Thyroid gland (tissue), 4 donors: Measurements from ENCODE around the gene C1orf87. TPM values are rescaled to one million over a fixed set of nuclear protein-coding genes. Genes with fewer than 3 reads are reported as not detected.

Experiments used
- DNase-seq, 2 donors: peaks; one replicate each; pipeline ENCODE4 v3.0.0-alpha.2; 2019
- H3K27ac ChIP-seq, 3 donors: fragments of 200-600 bp; sonication (generic); 1 replicate in 2 of 3; 2 replicates in 1 of 3; pipeline ENCODE4 v1.5.1; 2016 to 2019; ENCODE audit warnings: mild to moderate bottlenecking in 1 of 3, moderate library complexity in 1 of 3
- H3K27me3 ChIP-seq: fragments of 200-600 bp; sonication (generic); one replicate; pipeline ENCODE4 v1.5.1; 2019
- H3K36me3 ChIP-seq, 2 donors: fragments of 200-600 bp; sonication (generic); one replicate each; pipeline ENCODE4 v1.5.1; 2016 to 2019
- H3K4me1 ChIP-seq, 2 donors: fragments of 200-600 bp; sonication (generic); one replicate each; pipeline ENCODE4 v1.5.1; 2017 to 2019
- H3K4me3 ChIP-seq, 3 donors: fragments of 200-600 bp; sonication (generic); replicated peaks in 1 of 3; 1 replicate in 2 of 3; 2 replicates in 1 of 3; pipeline ENCODE4 v1.5.1; 2016; ENCODE audit warnings: mild to moderate bottlenecking in 1 of 3
- H3K9me3 ChIP-seq: fragments of 200-600 bp; sonication (generic); one replicate; pipeline ENCODE4 v1.5.1; 2017
- POLR2A ChIP-seq, 2 donors: fragments of 450-650 bp; IDR thresholded peaks; one replicate each; pipeline ENCODE4 v1.6.1; 2017; ENCODE audit warnings: antibody characterized with exemption in 2 of 2, mild to moderate bottlenecking in 2 of 2, moderate library complexity in 1 of 2
- whole genome bisulfite sequencing, 2 donors: methylation state at CpG; one replicate each; pipeline ENCODE4 v1.1.5; 2017; 5-methylcytosine and 5-hydroxymethylcytosine counted together
- intact Hi-C: fragments of 100-400 bp; cut with DNase I; formaldehyde crosslinking; loops from one replicate; pipeline ENCODE4 v1.15.1; 2023
- total RNA-seq, 4 donors: library from RNA; depleted of rRNA; stranded (reverse); fragments of >200 nt; gene quantifications; one replicate each; pipeline ENCODE4 v1.2.3, GENCODE V29; 2016
- TF ChIP-seq, protein P1 (sequence below), 6 experiments: fragments of 200-600 bp in 3 of 6; fragments of 450-650 bp in 3 of 6; sonication (generic) in 3 of 6; IDR thresholded peaks; one replicate each; pipeline ENCODE4 v1.5.1; 2016 to 2019; ENCODE audit warnings: antibody characterized with exemption in 6 of 6, mild to moderate bottlenecking in 2 of 6, inconsistent platforms in 1 of 6, moderate library complexity in 1 of 6

Gene C1orf87
- total RNA-seq, 4 donors from 2014 or later = not detected

DNA sequence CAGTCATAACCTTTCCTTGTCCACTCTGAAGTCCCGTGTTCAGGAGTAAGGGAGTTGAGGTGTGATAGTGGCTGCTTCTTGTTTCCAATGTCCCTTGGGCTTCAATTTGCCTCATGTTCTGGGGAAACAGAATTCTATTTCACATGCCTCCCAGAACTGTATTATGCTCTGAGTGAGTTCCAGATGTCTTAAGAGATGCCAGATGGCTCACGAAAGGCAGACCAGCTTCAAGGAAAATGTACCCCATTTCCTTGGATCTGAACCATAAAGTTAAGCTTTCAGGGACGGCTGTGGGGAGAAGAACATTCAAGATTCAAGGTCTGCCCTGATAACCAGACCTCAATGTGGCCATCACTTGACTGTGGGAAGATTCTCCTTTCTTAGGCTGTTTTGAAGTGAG is 42.4 kb downstream of the C1orf87 start:
- TF ChIP-seq POLR2A (IDR thresholded peaks at IDR 0.05) = no peak
- TF ChIP-seq, protein P1, sequence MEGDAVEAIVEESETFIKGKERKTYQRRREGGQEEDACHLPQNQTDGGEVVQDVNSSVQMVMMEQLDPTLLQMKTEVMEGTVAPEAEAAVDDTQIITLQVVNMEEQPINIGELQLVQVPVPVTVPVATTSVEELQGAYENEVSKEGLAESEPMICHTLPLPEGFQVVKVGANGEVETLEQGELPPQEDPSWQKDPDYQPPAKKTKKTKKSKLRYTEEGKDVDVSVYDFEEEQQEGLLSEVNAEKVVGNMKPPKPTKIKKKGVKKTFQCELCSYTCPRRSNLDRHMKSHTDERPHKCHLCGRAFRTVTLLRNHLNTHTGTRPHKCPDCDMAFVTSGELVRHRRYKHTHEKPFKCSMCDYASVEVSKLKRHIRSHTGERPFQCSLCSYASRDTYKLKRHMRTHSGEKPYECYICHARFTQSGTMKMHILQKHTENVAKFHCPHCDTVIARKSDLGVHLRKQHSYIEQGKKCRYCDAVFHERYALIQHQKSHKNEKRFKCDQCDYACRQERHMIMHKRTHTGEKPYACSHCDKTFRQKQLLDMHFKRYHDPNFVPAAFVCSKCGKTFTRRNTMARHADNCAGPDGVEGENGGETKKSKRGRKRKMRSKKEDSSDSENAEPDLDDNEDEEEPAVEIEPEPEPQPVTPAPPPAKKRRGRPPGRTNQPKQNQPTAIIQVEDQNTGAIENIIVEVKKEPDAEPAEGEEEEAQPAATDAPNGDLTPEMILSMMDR (IDR thresholded peaks at IDR 0.05) = no peak
- Histone ChIP-seq H3K36me3 (no peaks in the 10 kb centered on the region), H3K4me1 (no peaks in the 10 kb centered on the region), H3K4me3 (no peak overlapping the region), H3K9me3 (no peaks in the 10 kb centered on the region), H3K27ac (no peak overlapping the region), H3K27me3 (no peaks in the 10 kb centered on the region)
- DNase-seq = no peak
- intact Hi-C loops = no loop called here
- 66 to 84% methylated on average over 3 of the region's 3 CpGs for WGBS, 2 donors

DNA sequence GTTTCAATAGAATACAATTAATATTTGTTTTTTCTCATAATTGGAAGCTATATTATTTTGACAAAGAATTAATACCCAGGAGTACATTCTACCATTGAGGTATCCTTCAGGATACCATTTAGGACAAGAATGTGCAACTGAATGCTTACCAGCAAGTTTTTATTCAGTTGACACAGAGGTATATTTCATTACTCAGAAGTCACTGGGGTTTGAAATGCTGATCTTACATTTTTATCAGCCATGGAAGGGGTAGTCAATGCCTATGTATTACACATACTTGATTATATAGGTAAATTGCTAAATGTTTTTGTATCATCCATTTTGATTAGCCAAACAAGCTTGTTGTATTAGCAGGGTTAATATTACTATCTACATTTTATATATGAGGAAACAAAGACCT is 48.0 kb downstream of the C1orf87 start:
- no peaks in the 10 kb centered on the region for H3K4me1 ChIP-seq
- H3K9me3 ChIP-seq = no peaks in the 10 kb centered on the region
- H3K27me3 ChIP-seq = no peaks in the 10 kb centered on the region
- no peak for DNase-seq
- H3K36me3 ChIP-seq = no peaks in the 10 kb centered on the region
- H3K27ac ChIP-seq = no peak overlapping the region
- no peak overlapping the region for H3K4me3 ChIP-seq
- intact Hi-C loops = no loop called here
- TF ChIP-seq POLR2A (IDR thresholded peaks at IDR 0.05) = no peak
- TF ChIP-seq, protein P1 (IDR thresholded peaks at IDR 0.05) = no peak

DNA sequence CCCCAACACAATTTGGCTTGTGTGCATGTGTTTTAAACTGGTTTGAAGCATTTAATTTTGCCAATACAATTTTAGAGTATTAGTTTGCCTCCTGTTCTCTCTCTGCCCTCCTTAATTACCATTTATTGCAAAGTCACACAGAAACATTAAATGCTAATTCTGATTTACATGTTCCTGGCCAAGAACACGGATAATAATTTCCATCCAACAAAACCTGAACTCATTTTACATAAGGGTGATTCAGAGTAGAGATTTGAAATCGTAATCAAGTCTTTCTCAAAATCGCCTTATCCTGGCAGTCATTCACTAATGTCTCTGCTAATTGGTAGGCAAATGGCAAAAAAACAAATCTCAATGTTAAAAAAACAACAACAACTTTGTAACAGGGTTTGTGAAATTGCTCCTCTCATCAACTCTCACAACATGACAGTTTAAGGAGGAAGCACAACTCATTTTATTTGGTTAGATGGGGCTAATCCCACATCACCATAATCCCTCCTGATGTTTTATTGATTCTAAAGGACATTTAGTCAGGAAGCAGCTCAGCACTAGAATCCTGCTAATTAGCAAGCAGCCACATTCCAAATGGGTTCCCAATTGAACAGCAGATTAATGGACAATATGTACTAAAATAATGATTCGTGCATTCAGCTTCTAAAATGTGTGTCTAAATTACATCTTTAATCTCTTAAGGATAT is 55.9 kb downstream of the C1orf87 start:
- DNase-seq = no peak
- no peaks in the 10 kb centered on the region for H3K27me3 ChIP-seq
- intact Hi-C loops = no loop called here
- H3K27ac ChIP-seq = no peak overlapping the region
- H3K36me3 ChIP-seq = no peaks in the 10 kb centered on the region
- no peaks in the 10 kb centered on the region for H3K4me1 ChIP-seq
- H3K4me3 ChIP-seq = no peak overlapping the region
- 69 to 73% methylated on average over 4 of the region's 4 CpGs for WGBS, 2 donors
- TF ChIP-seq, protein P1 (IDR thresholded peaks at IDR 0.05) = no peak
- no peak for TF ChIP-seq POLR2A (IDR thresholded peaks at IDR 0.05)
- no peaks in the 10 kb centered on the region for H3K9me3 ChIP-seq

DNA sequence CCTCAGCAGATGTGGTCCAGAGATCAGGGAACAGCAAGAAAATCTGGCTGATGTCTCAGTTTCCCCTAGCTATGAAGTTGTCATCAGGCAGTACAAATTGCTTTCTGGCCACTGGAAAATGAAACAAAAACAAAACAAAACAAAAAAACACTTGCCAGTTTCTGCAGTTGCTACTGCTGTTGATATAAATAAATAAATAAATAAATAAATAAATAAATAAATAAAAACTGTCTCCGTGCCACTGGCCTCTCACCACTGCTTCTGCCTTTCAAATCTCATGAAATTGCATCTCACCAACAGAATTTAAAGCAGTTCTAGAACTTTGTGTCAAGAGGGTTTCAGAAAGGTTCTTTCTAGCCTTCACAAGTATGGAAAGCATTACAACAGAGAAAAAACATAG is 62.9 kb downstream of the C1orf87 start:
- no peaks in the 10 kb centered on the region for H3K36me3 ChIP-seq
- H3K27me3 ChIP-seq = no peaks in the 10 kb centered on the region
- TF ChIP-seq, protein P1 (IDR thresholded peaks at IDR 0.05) = no peak
- TF ChIP-seq POLR2A (IDR thresholded peaks at IDR 0.05) = no peak
- H3K4me1 ChIP-seq = no peaks in the 10 kb centered on the region
- intact Hi-C loops = no loop called here
- H3K4me3 ChIP-seq = no peak overlapping the region
- H3K9me3 ChIP-seq = no peaks in the 10 kb centered on the region
- H3K27ac ChIP-seq = no peak overlapping the region
- no peak for DNase-seq
- 81 to 83% methylated on average over 1 of the region's 1 CpG for WGBS, 2 donors

DNA sequence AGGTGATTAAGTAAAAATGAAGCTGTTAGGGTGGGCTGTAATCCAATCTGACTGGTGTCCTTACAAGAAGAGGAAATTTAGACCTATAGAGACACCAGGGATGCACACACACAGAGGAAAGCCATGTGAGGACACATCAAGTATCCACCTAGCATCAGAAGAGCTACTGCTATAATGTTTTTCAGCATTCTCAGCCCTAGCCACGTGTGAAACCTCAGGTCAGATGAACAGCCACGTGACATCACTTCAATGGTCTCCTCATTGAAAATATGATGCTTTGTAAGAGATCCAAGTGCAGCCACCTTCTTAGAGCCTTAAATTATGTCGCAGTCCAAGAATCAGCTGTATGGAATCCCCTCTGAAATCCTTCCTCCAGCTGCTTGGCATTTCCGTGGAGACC is 65.1 kb downstream of the C1orf87 start:
- H3K27me3 ChIP-seq = no peaks in the 10 kb centered on the region
- no peak for DNase-seq
- no peaks in the 10 kb centered on the region for H3K36me3 ChIP-seq
- intact Hi-C loops = no loop called here
- no peaks in the 10 kb centered on the region for H3K9me3 ChIP-seq
- WGBS, 2 donors = 60 to 88% methylated on average over 4 of the region's 4 CpGs
- TF ChIP-seq POLR2A (IDR thresholded peaks at IDR 0.05) = no peak
- TF ChIP-seq, protein P1 (IDR thresholded peaks at IDR 0.05) = no peak
- no peaks in the 10 kb centered on the region for H3K4me1 ChIP-seq
- H3K27ac ChIP-seq = no peak overlapping the region
- no peak overlapping the region for H3K4me3 ChIP-seq
